GM19240 (cell line): Measurements from ENCODE around the gene RETREG2.

Experiments used
- DNase-seq: peaks from one replicate; pipeline ENCODE4 v3.0.0; 2011; ENCODE audit warnings: low spot score; ENCODE audit not compliant: insufficient read length

Gene RETREG2, protein sequence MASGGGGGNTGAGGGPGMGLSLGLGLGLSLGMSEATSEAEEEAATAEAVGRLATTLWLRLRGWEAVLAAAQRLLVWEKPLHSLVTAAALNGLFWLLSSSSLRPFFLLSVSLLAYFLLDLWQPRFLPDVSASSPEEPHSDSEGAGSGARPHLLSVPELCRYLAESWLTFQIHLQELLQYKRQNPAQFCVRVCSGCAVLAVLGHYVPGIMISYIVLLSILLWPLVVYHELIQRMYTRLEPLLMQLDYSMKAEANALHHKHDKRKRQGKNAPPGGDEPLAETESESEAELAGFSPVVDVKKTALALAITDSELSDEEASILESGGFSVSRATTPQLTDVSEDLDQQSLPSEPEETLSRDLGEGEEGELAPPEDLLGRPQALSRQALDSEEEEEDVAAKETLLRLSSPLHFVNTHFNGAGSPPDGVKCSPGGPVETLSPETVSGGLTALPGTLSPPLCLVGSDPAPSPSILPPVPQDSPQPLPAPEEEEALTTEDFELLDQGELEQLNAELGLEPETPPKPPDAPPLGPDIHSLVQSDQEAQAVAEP

DNA sequence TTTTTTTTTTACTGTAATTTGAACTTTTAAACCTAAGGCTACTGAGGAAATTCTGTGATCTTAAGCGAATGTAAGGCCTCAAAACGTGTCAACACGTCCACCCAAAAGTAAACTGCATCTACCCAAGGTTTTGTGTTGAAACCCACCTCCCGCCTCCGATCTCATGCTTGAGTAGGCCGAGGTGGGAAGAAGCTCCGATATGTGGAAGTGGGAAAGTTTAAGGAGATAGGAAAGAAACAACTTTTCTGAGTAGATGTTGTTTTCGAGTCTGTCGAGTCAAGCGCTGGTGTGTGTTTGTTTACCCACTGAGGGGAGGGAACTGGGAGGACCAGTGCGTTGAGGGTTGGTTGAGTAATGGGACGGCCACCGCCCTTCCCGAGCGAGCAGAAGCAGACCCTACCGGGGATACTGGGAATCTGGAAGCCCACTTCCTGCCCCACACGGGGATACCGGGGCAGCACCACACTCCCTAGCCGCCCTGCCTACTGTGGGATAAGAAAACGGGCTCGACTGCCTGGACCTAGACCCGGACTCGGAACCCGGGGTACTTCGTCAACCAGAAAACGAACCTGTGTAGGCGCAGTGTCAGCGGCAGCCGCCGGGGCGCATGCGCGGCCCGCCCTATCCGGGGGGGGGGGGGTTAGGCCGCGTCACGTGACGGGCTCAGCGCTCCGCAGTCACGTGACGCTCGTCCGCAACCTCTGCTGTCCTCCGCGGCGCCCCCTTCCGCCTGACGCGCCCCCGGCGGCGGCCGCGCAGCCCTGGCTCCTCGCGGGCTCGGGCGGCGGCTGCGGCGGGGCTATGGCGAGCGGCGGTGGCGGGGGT is at the start of gene RETREG2:
TSS of gene RETREG2 (plus strand) at position 724 of the 825 bp plus-strand sequence. CDS start at position 802, 78 bp downstream.
- DNase-seq, result peak; percentile 84

DNA sequence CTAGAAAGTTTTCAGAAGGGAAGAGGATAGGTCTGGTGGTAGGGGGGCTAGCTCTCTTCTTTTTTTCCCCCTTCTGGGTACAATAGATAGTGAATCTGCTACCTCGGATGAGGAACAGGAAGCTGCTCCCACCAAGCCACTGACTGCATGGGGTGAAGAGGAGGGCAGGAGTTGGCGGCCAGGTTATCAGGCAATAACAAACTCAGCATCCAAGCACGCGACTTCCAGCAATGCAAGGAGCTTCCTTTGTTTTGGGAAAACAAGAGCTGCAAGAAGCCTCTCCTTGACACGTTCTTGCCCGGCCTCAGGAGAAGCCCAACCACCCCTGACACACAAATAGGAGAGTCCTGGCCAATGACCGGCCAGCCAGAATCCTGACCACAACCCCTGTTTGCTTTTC is 49.7 kb upstream of the RETREG2 start:
- DNase-seq, result no peak

DNA sequence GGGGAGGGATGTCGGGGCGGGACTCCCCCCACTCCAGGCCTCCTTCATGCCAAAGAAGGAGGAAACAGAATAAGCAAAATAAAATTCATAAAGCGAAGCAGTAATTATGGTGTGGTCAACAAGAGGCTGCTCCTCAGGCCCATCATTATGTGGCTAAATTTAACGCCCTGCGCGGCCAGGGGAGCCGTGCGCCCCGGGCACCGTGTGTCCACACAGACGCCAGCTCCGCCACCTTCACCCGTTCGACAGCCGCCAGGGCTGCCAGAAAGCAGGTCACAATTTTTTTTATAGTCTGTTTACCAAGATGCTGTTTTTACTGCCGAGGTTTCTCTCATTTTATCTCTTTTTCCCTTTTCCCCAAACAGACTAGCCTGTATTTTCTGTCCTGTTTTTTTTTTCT is 48.5 kb upstream of the RETREG2 start:
- DNase-seq, result no peak

DNA sequence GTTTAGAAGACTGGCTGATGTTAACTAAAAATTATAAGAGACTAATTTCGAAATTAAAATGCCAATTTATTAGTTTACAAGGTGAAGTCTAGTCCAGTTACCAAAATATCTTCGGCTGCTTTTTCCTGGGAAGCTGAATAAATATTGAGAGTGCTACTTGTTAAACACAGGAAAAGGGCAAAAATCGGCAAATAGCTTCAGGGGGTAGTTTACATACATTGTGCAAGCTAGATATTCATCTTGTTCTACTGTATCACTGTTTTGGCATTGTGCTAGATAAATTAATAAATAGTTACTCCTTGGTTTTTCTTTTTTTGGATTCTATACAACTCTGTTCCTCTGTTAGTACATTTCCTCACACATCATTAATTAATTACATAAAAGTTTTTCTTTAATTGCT is 46.7 kb upstream of the RETREG2 start:
- DNase-seq, result no peak

DNA sequence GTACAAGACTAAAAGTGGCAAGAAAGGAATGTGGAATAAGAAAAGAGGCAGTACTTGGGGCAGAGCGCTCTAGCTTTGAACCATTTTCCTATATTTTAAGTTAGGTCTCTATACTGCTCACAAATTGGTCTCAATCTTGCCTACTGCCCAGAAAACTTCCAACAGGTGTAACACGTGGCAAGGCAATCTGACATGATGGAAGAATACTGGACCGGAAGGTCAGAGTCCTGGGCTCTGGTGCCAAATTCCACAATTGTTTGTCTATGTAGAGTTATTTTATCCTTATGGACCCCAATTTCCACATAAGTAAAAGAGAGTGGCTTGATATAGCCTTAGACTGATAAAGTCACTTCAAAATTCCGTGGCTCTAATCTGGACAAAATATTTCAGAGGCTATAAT is 46.3 kb upstream of the RETREG2 start:
- no peak for DNase-seq

DNA sequence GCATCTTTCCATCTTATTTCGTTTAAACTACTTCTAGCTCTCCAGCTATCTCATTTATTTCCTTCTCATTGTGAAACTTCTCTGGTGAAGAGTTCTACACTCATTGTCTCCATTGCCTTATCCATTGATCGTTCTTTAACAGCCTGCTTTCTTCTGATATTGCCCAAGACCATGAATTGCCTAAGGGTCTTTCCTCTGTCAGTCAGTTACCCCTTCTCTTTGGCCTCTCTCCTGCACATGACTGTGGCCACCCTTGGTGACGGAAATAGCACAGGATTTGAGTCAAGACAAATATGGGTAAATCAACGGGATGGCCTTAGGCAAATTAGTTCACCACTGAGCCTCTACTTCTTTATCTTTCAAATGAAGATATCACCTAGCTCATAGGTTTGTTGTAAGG is 44.1 kb upstream of the RETREG2 start:
- no peak for DNase-seq

DNA sequence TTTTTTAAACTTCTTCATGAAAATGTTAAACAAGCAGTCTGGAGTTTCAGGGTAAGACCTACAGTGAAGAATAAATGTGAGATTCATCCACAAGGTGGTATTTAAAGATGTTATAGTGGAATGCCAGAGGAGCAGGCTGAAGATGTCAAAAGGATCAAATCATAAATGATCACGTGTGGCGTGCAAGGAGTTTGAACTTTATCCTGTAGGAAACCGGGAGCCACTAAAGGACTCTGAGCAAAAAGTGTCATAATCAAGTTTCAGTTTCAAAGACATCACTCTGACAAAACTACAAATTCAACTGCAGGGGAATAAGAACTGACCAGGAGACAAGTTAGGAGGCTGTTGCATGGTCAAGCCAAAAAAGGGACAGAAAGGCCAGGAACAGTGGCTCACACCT is 37.4 kb upstream of the RETREG2 start:
- DNase-seq, result no peak

DNA sequence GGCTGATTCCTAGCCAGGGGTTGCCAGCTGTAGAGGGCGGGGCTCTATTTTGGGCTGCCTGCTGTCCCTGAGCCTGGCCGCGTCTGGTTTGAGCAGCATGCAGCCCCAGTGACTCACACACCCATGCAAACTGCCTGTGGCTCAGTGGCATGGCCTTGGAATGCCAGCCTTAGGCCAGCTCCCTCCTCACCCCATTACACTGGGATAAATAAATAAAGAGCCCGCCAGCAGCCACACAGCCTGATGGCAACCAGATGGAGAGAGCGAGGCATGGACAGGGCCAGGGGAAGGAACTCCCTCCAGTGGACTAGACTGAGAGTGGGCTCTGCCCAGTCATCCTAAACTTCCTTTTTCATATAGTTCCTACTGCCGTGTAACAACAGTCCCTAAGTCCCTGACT is 35.7 kb upstream of the RETREG2 start:
- DNase-seq, result no peak

DNA sequence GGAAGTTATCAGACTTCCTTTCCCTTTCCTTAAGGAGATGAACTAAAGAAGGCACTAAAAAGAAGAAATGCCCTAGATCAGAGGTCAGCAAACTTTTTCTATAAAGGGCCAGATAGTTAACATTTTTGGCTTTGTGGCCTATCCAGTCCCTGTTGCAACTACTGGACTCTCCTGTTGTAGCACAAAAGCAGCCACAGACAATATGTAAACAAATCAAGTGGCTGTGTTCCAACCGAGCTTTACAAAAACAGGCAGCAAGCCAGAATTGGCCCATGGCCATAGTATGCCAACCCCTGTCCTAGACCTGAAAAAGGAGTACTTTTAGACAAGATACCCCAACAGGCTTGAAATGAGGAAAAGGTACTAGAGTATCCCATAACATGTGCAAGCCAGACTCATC is 28.4 kb upstream of the RETREG2 start:
- no peak for DNase-seq

DNA sequence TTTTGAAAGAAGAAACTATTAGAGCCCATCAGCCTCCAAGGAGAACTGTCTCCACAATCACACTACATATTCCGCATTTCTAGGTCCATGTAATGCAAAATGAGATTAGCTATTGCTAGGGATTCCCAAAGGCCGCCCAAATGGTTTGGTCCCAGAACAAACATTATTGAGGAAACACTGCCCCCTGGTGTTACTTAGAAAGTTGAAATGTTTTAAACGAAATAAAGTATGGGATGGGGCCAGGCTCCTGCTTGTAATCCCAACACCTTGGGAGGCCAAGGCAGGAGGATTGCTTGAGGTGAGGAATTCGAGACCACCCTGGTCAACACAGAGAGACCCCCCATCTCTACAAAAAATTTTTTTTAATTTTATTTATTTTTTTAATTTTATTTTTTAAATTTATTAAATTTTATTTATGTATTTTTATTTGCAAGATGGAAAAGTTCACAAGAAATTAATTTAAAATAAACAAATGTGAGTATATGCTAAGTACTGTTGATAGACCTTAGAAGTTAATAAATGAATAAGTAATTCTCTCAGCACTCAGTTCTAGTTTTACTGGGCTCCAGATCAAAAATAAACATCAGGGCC is 22.9 kb upstream of the RETREG2 start:
- no peak for DNase-seq

DNA sequence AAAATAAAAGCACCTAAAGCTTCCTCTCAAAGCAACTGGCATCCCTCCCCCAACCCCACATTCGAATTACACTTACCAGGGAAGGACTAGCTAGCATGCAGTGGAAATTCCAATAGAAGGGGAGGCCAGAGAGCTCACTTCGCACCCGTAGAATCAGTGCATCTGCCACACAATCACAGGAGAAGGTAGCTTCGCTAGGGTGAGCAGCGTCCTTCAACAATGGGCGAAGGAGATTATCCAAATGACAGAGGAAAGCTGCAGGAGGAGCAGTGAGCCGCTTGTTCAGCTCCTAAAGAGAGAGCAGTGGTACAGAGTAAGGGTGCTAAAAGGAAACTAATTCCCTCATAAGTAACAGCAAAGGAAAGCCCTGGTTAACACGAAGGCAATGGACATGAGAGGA is 20.7 kb upstream of the RETREG2 start:
- no peak for DNase-seq

DNA sequence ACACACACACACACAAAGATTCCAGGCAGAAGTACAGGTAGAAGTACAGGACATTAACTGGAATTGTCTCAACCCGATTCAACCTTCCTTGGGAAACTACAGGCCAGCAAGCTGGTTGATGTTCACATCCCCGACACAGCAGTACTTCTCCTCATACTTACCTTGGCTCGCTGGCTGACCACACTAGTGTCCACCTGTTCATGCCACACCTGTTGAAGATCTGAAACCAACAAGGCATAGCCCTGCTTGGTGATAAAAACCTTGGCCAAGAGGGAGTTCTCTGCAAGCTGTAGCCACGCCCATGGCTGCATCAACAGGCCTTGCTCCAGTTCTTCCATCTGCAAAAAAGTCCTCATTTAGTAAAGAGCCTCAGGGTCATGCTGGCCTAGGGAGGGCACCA is 20.1 kb upstream of the RETREG2 start:
- DNase-seq, result no peak

DNA sequence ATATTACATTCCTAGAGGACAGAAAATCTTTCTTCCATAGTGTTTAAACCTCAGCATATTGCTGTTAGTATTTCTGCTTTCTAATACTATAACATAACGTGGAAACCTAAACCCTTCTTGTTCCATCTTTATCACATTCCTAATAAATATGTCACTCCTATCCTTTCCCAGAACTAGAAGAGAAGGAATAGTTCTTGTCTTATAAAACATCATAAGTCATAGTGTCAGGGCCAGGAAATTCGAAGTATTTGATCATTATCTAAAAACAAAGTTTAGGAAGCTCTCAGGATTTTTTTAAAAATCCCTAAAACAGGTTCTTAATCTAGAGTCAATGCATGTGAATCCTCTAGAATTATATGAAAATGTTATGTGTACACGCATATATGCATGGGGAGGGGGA is 19.5 kb upstream of the RETREG2 start:
- no peak for DNase-seq

DNA sequence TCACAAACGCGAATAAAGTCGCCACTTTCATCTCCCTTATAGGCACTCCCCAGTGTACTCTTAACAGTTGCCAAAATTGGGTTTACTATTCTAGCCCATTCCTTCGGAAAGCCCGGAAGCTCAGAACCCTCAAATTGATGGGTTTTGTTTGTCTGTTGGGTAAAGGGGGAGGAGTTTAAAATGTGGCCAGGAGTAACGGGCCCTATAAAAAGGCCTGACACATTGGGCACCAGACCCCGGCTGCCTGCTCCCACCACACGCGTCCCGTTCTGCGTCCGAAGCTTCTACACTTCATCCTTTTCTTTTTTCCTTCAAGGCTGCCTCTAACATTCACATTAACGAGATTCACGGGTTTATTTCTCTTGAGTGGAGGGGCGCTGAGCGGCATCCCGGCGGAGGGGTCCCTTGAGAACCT is 18.3 kb upstream of the RETREG2 start:
- no peak for DNase-seq

DNA sequence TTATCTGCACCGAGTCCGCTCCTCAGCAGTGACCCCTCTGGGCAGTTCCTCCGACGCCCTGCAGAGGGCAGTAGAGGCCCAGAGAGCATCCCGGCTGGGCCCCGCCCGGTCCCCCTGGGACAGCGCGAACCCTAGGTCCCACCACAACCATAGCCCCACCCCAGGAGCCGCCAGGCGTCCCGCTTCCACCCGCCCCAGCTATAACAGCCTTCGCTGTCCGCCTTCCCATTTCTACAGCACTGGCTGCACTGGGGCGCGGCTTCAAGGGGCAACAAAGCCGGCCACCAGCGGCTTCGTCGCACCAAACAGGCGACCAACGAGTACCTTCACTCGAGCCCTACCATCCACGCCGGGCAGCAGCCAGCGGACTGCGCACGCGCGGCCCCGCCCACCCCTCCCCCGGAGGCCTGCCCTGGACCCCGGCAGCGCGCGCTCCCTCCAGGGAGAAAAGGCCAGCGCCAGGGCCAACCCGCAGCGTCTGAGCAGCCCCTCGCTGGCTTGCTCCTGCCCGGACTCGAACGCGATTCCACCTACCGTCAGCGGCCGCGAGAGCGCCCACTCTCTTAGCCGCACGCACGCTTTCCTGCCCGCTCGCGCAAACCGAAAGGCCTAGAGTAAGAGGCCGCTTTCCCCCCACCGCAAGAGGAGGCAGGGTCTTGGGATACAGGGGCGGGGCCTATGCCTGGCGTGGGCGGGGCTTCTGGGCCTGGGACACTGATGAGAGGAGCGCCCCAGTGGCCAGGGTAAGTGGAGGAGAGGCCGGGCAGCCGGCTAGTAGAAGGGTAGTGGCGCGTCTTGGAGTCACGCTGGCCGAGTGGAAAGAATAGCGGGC is 17.7 kb upstream of the RETREG2 start, which contains the start of gene NHEJ1:
TSS of gene NHEJ1 (minus strand) at position 630 of the 832 bp plus-strand sequence. CDS start 2,453 bp downstream, outside the sequence.
- peak; percentile 98 for DNase-seq

DNA sequence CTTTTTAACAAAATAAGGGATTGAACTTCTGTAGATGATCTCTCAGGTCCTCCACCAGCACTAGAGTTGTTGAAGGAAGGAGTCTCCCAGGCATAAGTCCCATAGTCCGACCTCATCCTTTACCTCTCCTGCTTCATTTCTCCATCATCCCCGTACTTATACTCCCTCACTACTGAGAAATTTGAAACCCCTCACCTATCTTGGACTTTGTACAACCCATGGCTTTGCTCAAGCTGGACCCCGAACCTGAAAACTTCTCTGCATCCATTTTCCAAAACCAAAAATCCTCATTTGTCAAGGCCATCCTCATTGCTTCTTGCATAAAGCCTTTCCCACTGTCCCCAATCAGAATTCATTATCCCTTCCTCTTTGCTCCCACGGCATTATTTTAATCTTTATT is 17.0 kb upstream of the RETREG2 start:
- no peak for DNase-seq

DNA sequence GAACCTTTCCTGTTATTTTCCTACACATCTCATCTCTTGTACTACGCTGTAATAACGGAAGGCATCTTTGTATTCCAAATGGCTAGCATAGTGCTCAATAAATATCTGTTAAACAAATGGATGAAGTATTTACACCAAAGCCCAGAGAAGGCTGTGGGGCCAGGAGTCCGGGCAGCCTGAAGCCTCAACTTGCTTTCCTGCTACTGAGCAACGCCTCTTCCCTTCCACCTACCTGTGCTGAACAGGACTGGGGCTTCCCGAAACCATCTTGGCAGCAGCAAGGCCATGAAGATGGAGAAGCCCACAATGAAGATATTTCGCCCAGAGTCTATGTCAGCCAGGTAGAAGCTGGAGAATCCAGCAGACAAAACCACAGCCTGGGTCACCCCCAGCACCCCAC is 14.9 kb upstream of the RETREG2 start:
- no peak for DNase-seq

DNA sequence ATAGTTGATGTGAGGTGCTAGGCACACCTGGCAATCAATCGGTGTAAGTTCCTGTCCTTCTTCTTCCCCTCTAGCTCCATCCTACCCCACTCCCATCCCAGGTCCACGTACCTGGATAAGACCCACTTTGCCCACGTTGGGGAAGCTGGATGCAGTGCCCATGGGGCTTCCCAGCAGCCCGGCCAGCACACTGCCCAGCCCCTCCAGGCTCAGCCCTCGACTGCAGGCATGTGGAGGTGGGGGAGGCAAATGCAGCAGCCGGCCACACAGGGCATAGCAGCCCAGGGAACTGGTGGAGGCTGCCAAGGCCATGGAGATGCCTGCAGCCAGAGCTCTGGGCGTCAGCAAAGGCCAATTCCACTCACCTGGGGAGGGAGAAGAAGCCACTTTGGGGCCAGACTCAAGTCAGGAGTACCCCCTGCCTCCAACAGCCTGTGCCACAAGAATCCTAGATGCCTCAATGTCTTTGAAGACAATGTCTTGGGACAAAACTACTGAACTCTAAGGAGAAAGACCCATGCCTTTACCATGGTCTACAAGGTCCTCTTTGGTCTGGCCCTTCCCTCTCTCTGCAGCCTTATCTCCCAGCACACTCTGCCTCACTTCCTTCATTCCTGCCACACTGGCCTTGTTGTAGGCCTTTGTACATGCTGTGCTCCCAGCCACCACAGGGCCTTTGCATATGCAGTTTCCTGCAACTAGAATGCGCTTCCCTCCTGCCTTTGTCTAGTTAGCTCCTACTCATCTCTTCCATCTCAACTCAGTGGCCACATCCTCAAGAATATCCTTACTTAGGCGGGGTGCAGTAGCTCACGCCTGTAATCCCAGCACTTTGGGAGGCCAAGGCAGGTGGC is 12.8 kb upstream of the RETREG2 start:
- no peak for DNase-seq

DNA sequence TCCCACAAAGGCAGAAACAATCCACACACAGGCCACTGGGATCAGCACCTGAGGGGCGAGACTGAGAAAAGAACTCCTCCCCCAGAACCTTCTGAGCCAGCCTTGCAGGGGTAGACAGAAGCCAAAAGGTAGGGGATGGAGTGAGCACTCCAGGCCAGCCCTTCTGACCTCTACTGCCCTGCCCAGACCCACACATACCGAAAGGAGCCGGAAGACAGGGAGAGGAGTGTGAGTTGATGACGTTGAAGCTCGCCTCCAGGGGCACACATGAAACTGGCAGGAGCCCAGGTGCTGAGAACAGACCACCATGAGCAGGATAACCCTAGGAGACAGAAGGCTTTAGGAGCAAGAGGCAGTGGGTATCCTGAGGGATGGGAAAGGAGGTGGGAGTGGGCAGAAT is 10.1 kb upstream of the RETREG2 start:
- DNase-seq, result no peak

DNA sequence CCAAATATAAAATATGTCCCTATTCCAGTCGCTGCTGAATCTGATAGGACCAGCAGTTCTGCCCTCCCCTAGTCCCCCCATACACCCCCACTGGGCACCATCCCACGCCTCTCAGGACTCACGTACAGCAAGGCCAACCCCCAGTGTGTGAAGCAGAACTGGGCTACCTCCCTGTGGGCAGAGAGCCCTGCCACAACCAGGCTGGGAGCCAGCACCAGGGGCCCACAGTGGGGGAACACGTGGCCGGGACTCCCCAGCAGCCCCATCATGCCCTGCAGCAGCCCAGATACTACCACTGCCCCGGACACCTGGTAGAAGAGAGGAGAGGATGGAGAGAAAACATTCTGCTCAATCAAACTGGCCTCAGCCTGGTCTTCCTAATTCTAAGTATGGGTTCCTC is 9.5 kb upstream of the RETREG2 start:
- no peak for DNase-seq
